PFSK-1 (cell line): ENCODE measurements around the gene HSPH1.

ENCODE experiments used
- FOXP2 ChIP-seq: optimal IDR thresholded peaks from 2 replicates; pipeline ENCODE3; 2011; ENCODE audit warnings: borderline replicate concordance, control low read depth, inconsistent platforms; ENCODE audit not compliant: insufficient read depth; ENCODE audit errors: extremely low read length, extremely low read depth
- POLR2AphosphoS5 ChIP-seq: IDR thresholded peaks from 2 replicates; pipeline ENCODE4 v1.6.1; 2012; ENCODE audit warnings: low read depth, mild to moderate bottlenecking, control low read depth, low read length, moderate library complexity
- REST ChIP-seq, 2 experiments: IDR thresholded peaks; 2 replicates each; pipeline versions ENCODE4 v1.6.1 to v1.8.0; 2011 to 2012; ENCODE audit warnings: low read depth in 2 of 2, low read length in 2 of 2, control low read depth in 1 of 2, inconsistent platforms in 1 of 2, mild to moderate bottlenecking in 1 of 2, moderate library complexity in 1 of 2; ENCODE audit not compliant: insufficient read depth in 1 of 2
- SIN3A ChIP-seq: IDR thresholded peaks from 2 replicates; pipeline ENCODE4 v1.6.1; 2012; ENCODE audit warnings: mild to moderate bottlenecking, low read length, moderate library complexity, borderline replicate concordance; ENCODE audit not compliant: insufficient read depth
- TAF1 ChIP-seq: IDR thresholded peaks from 2 replicates; pipeline ENCODE4 v1.6.1; 2012; ENCODE audit warnings: low read length, control low read depth, borderline replicate concordance; ENCODE audit not compliant: insufficient read depth

Gene HSPH1

GRCh38 chr13:31134039-31134711 is 27.5 kb downstream of the HSPH1 start:
- TF ChIP-seq REST (IDR thresholded peaks at IDR 0.05; ENCODE audit: insufficient read depth in 1 of 2, low read depth in 2 of 2, low read length in 2 of 2) (no peak), POLR2AphosphoS5 (no peak), FOXP2 (no peak), TAF1 (no peak), SIN3A (no peak)

DNA sequence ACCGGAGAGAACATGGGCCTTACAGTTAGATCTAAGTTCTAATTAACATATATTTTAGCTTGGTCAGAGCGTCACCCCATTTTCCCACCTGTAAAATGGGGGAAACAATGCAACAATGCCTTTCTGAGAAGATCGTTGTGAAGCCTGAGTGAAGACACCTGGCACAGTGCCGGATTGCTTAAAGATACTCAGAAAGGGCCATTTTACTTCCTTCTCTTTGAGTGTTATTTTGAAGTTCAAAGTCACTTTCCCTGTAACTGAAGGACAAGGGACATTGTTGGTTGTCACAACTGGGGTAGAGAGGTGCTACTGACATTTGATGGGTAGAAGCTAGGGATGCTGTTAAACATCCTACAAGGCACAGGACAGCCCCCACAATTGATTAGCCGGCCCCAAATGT is 28.1 kb downstream of the HSPH1 start:
- no peak for TF ChIP-seq SIN3A

GRCh38 chr13:31131470-31131961 is 30.2 kb downstream of the HSPH1 start:
- TF ChIP-seq FOXP2: no peak
- TF ChIP-seq REST (IDR thresholded peaks at IDR 0.05; ENCODE audit: insufficient read depth in 1 of 2, low read depth in 2 of 2, low read length in 2 of 2): no peak
- TF ChIP-seq TAF1: no peak
- TF ChIP-seq SIN3A: no peak
- no peak for TF ChIP-seq POLR2AphosphoS5

DNA sequence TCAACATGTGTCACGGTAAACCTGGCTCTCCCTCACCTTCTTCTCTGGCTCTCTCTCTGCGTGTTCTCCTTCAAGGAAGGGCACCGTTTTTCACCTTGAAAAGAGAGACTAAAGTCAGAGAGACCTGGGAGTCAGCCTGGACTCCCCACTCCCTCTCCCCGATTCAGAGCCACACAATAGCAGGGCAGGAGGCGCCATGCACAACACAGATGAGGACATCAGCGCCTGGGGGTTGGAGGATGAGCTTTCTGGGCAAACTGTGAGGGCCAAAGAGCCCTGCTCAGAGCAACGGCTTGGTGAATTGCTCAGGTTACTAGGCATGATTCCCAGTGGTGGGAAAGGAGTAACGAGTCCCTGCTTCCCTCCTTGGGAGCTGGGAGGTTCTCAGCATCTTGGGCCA is 32.3 kb downstream of the HSPH1 start:
- TF ChIP-seq POLR2AphosphoS5: no peak
- no peak for TF ChIP-seq FOXP2
- no peak for TF ChIP-seq SIN3A
- TF ChIP-seq TAF1: no peak
- TF ChIP-seq REST (IDR thresholded peaks at IDR 0.05; ENCODE audit: insufficient read depth in 1 of 2, low read depth in 2 of 2, low read length in 2 of 2): no peak

DNA sequence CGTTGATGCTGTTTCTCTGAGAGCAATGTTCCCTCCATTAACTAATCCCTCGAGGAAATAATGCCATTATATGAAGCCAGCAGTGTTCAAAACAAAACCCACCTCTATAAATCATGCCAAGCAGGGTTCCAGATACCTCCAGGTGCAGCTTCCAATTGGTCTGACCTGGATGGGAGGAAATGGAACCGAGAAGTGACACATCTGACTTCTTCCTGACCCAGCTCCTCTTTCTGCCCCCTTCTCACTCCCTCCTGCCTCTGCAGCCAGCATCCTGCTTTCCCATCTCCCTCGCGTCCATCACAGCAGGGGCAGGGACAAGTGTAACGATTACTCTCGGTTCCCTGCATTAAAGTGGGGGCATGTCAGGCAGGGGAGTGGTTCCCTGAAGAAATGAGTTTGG is 37.5 kb downstream of the HSPH1 start:
- TF ChIP-seq TAF1 (no peak), POLR2AphosphoS5 (no peak), SIN3A (no peak), FOXP2 (no peak), REST (IDR thresholded peaks at IDR 0.05; ENCODE audit: insufficient read depth in 1 of 2, low read depth in 2 of 2, low read length in 2 of 2) (no peak)
